CD4-positive, alpha-beta T cell (primary cell): ENCODE measurements around the gene NAB1. TPM values are rescaled to one million over a fixed set of nuclear protein-coding genes. Genes with fewer than 3 reads are reported as not detected.
"Not testable (repeated sequence)": the region's sequence is repeated elsewhere in the genome, so short reads cannot be mapped to it uniquely, and the experiment has no call there.

Source experiments
- ATAC-seq: fragments of 200-7000 bp; cut with Tn5 transposase; one replicate; pipeline ENCODE4 v1.10.0; 2022; ENCODE audit warnings: mild to moderate bottlenecking; ENCODE audit not compliant: poor library complexity
- CTCF ChIA-PET: fragments of 350-600 bp; sonication (Branson Sonifier 250); formaldehyde crosslinking; loops from one replicate; lab custom pipeline; 2021; ENCODE audit warnings: antibody characterized with exemption, inconsistent platforms; lab: Charles Lee
- POLR2A ChIA-PET: fragments of 350-600 bp; sonication (Branson Sonifier 250); formaldehyde crosslinking; loops from one replicate; lab custom pipeline; 2021; ENCODE audit warnings: antibody characterized with exemption, inconsistent platforms; lab: Charles Lee
- DNase-seq, 14 experiments: peaks; one replicate each; pipeline ENCODE4 v3.0.0-alpha.2; 2013 to 2020; ENCODE audit warnings: mixed read lengths in 2 of 14
- H3K27ac ChIP-seq, 2 donors: one replicate each; pipeline versions ENCODE4 v1.5.1 to v1.7.0; 2013; ENCODE audit warnings: low read length in 2 of 2, low read depth in 1 of 2, mild to moderate bottlenecking in 1 of 2
- H3K27me3 ChIP-seq, 2 experiments: 1 replicate in 1 of 2; 2 replicates in 1 of 2; pipeline versions ENCODE4 v1.6.1 to v1.7.0; 2013; ENCODE audit warnings: low read length in 2 of 2, control low read depth in 1 of 2, mild to moderate bottlenecking in 1 of 2, moderate library complexity in 1 of 2; ENCODE audit not compliant: insufficient read depth in 2 of 2, control insufficient read depth in 1 of 2
- H3K36me3 ChIP-seq: one replicate; pipeline ENCODE4 v1.6.1; 2013; ENCODE audit warnings: low read length, control low read depth; ENCODE audit not compliant: insufficient read depth
- H3K4me1 ChIP-seq: one replicate; pipeline ENCODE4 v1.6.1; 2013; ENCODE audit warnings: low read length, control low read depth; ENCODE audit not compliant: insufficient read depth
- H3K4me3 ChIP-seq: one replicate; pipeline ENCODE4 v1.5.1; 2013; ENCODE audit warnings: mild to moderate bottlenecking, low read length, moderate library complexity
- H3K9me3 ChIP-seq, 2 experiments: 1 replicate in 1 of 2; 2 replicates in 1 of 2; pipeline versions ENCODE4 v1.6.1 to v1.7.0; 2013; ENCODE audit warnings: low read length in 2 of 2, mild to moderate bottlenecking in 2 of 2, control low read depth in 1 of 2, moderate library complexity in 1 of 2; ENCODE audit not compliant: control insufficient read depth in 1 of 2, insufficient read depth in 1 of 2
- H3K27ac Mint-ChIP-seq: one replicate; pipeline ENCODE4 v1.8.0; 2020; ENCODE audit warnings: mixed read lengths
- H3K27me3 Mint-ChIP-seq: one replicate; pipeline ENCODE4 v1.8.0; 2021; ENCODE audit warnings: mixed read lengths
- H3K36me3 Mint-ChIP-seq: one replicate; pipeline ENCODE4 v1.8.0; 2021; ENCODE audit warnings: low read depth, mixed read lengths
- H3K4me1 Mint-ChIP-seq: one replicate; pipeline ENCODE4 v1.8.0; 2021; ENCODE audit warnings: low read depth, mixed read lengths
- H3K4me3 Mint-ChIP-seq: one replicate; pipeline ENCODE4 v1.8.0; 2020; ENCODE audit warnings: mild to moderate bottlenecking, mixed read lengths
- H3K9me3 Mint-ChIP-seq: one replicate; pipeline ENCODE4 v1.8.0; 2020; ENCODE audit warnings: mixed read lengths
- intact Hi-C, 2 experiments: fragments of 100-400 bp; cut with DNase I in 1 of 2; cut with micrococcal nuclease in 1 of 2; formaldehyde crosslinking; loops; one replicate each; pipeline versions ENCODE4 v1.15.1 to v1.9.0; 2023 to 2025; cut with DNase I, micrococcal nuclease
- total RNA-seq, 174 experiments: library from RNA in 2 of 174; stranded (reverse) in 2 of 174; gene quantifications; one replicate each; pipeline ENCODE4 v1.2.3 and lab custom pipeline; 2021 to 2026
- TF ChIP-seq, protein P1 (sequence below): fragments of 200-600 bp; IDR thresholded peaks from one replicate; pipeline ENCODE4 v1.8.0; 2022; ENCODE audit warnings: antibody characterized with exemption, mild to moderate bottlenecking

Gene NAB1
- total RNA-seq, 2 experiments from 2014 or later = 20.0 to 21.1 TPM

GRCh38 chr2:190607657-190608357 is 41.1 kb upstream of the NAB1 start:
- Mint-ChIP-seq H3K4me1 (no peaks in the 10 kb centered on the region), H3K27me3 (no peaks in the 10 kb centered on the region), H3K36me3 (no peaks in the 10 kb centered on the region), H3K4me3 (no peak overlapping the region), H3K27ac (no peak overlapping the region), H3K9me3 (no peaks in the 10 kb centered on the region)
- no peak overlapping the region for H3K27ac ChIP-seq
- H3K36me3 ChIP-seq = no peaks in the 10 kb centered on the region
- H3K4me3 ChIP-seq = no peak overlapping the region
- ATAC-seq = no peak
- POLR2A ChIA-PET = interaction anchor here (0.8 kb wide), 1 partner anchor 298 kb away, joined by 4 read pairs; no protein-coding TSS in a partner anchor
- intact Hi-C loops = no loop called here
- no peak for DNase-seq
- TF ChIP-seq, protein P1, sequence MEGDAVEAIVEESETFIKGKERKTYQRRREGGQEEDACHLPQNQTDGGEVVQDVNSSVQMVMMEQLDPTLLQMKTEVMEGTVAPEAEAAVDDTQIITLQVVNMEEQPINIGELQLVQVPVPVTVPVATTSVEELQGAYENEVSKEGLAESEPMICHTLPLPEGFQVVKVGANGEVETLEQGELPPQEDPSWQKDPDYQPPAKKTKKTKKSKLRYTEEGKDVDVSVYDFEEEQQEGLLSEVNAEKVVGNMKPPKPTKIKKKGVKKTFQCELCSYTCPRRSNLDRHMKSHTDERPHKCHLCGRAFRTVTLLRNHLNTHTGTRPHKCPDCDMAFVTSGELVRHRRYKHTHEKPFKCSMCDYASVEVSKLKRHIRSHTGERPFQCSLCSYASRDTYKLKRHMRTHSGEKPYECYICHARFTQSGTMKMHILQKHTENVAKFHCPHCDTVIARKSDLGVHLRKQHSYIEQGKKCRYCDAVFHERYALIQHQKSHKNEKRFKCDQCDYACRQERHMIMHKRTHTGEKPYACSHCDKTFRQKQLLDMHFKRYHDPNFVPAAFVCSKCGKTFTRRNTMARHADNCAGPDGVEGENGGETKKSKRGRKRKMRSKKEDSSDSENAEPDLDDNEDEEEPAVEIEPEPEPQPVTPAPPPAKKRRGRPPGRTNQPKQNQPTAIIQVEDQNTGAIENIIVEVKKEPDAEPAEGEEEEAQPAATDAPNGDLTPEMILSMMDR = no peak
- CTCF ChIA-PET = no interaction called here
- H3K4me1 ChIP-seq = no peaks in the 10 kb centered on the region
- H3K9me3 ChIP-seq = no peaks in the 10 kb centered on the region
- H3K27me3 ChIP-seq = no peaks in the 10 kb centered on the region

DNA sequence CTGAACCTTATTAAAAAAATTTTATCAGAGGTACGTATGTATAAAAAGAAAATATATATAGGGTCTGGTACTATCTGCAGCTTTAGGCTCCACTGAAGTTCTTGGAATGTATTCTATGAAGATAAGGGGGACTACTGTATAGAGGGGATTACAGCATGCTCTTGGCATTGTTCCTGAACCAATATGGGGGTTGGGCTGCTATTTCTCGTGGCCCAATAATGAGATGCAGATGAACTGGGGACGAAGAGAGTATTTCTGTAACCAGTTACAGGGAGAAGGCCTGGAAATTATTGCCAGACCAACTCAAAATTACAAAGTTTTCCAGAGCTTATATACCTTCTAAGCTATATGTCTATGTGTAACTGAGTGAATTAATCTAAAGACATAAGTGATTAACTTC is 40.0 kb upstream of the NAB1 start:
- DNase-seq, H3K4me1 Mint-ChIP-seq, H3K4me3 Mint-ChIP-seq, H3K36me3 Mint-ChIP-seq, ATAC-seq, intact Hi-C loops, H3K9me3 Mint-ChIP-seq, H3K4me3 ChIP-seq, H3K27me3 ChIP-seq, H3K36me3 ChIP-seq, H3K4me1 ChIP-seq, H3K27ac ChIP-seq, POLR2A ChIA-PET, CTCF ChIA-PET, H3K27me3 Mint-ChIP-seq, H3K27ac Mint-ChIP-seq, H3K9me3 ChIP-seq: not testable (repeated sequence)

GRCh38 chr2:190609397-190609796 is 39.5 kb upstream of the NAB1 start:
- H3K36me3 Mint-ChIP-seq, H3K9me3 Mint-ChIP-seq, H3K4me3 ChIP-seq, H3K36me3 ChIP-seq, H3K27ac ChIP-seq, H3K9me3 ChIP-seq, ATAC-seq, H3K4me3 Mint-ChIP-seq, DNase-seq, H3K27me3 ChIP-seq, H3K4me1 Mint-ChIP-seq, CTCF ChIA-PET, intact Hi-C loops, POLR2A ChIA-PET, H3K27me3 Mint-ChIP-seq, H3K27ac Mint-ChIP-seq, H3K4me1 ChIP-seq: not testable (repeated sequence)

- not testable (repeated sequence) for H3K36me3 Mint-ChIP-seq
These were observed 38.4 kb upstream of the NAB1 start for GRCh38 chr2:190610528-190610927.

More at GRCh38 chr2:190610528-190610927, 38.4 kb upstream of the NAB1 start:
- H3K27me3 ChIP-seq, H3K4me3 ChIP-seq, H3K9me3 Mint-ChIP-seq, H3K27me3 Mint-ChIP-seq, H3K4me3 Mint-ChIP-seq, H3K27ac Mint-ChIP-seq, H3K4me1 ChIP-seq, H3K36me3 ChIP-seq, POLR2A ChIA-PET, DNase-seq, H3K9me3 ChIP-seq, H3K4me1 Mint-ChIP-seq, CTCF ChIA-PET, H3K27ac ChIP-seq, ATAC-seq: not testable (repeated sequence)
- intact Hi-C loops = loop anchor here in 1 of 2 experiments (1.0 kb wide), 1 partner anchor 32 kb away; no protein-coding TSS in a partner anchor
